Vagina (tissue), 2 donors: ENCODE measurements around the gene AGL.

Experiments used
- CTCF ChIP-seq, 3 experiments: fragments of 450-650 bp in 2 of 3; fragments of 200-600 bp in 1 of 3; sonication (generic) in 1 of 3; IDR thresholded peaks; one replicate each; pipeline ENCODE4 v1.5.1; 2017 to 2019; ENCODE audit warnings: antibody characterized with exemption in 3 of 3, mild to moderate bottlenecking in 2 of 3, moderate library complexity in 2 of 3
- POLR2A ChIP-seq, 2 donors: fragments of 450-650 bp; IDR thresholded peaks; one replicate each; pipeline ENCODE4 v1.6.1; 2017; ENCODE audit warnings: antibody characterized with exemption in 2 of 2, mild to moderate bottlenecking in 2 of 2, moderate library complexity in 2 of 2
- POLR2AphosphoS5 ChIP-seq, 2 donors: sonication (generic); formaldehyde crosslinking; IDR thresholded peaks; one replicate each; pipeline ENCODE4 v1.9.0; 2017; ENCODE audit warnings: antibody characterized with exemption in 2 of 2, mild to moderate bottlenecking in 2 of 2, low read depth in 1 of 2; ENCODE audit not compliant: insufficient read depth in 1 of 2

- TF ChIP-seq CTCF (IDR thresholded peaks at IDR 0.05) (no peak), POLR2A (IDR thresholded peaks at IDR 0.05) (no peak), POLR2AphosphoS5 (IDR thresholded peaks at IDR 0.05; ENCODE audit: insufficient read depth in 1 of 2, low read depth in 1 of 2) (no peak)
Observed at GRCh38 chr1:99943223-99943794, 93.1 kb downstream of the AGL start.
